Stromal cell of bone marrow (primary cell): ENCODE results near the gene PCA3.
A peak's percentile ranks its signal among the peaks of the same experiment; 100 is the strongest.
"Not testable (repeated sequence)": the region's sequence is repeated elsewhere in the genome, so short reads cannot be mapped to it uniquely, and the experiment has no call there.

Experiments used
- DNase-seq: peaks from one replicate; pipeline ENCODE4 v3.0.0-alpha.2; 2012; ENCODE audit warnings: low read depth

The PCA3 gene

GRCh38 chr9:76764138-76764537 lies at the start of gene PCA3:
Gene PCA3, plus strand, starts transcription at chr9:76764438.
- DNase-seq = no peak

- DNase-seq = peak; percentile 76
Observed at GRCh38 chr9:76716085-76716672, 48.1 kb upstream of the PCA3 start.

GRCh38 chr9:76717176-76717575 lies 47.1 kb upstream of the PCA3 start:
- no peak for DNase-seq

- peak; percentile 65 for DNase-seq
Observed at GRCh38 chr9:76717613-76718012, 46.6 kb upstream of the PCA3 start.

- DNase-seq = no peak
Observed at GRCh38 chr9:76718166-76718565, 46.1 kb upstream of the PCA3 start.

GRCh38 chr9:76720245-76720644 lies 44.0 kb upstream of the PCA3 start:
- DNase-seq = no peak

GRCh38 chr9:76725011-76725546 lies 39.2 kb upstream of the PCA3 start:
- no peak for DNase-seq

- DNase-seq = no peak
Observed at GRCh38 chr9:76725885-76726284, 38.4 kb upstream of the PCA3 start.

GRCh38 chr9:76729116-76729515 lies 35.1 kb upstream of the PCA3 start:
- DNase-seq = no peak

GRCh38 chr9:76729980-76730737 lies 34.1 kb upstream of the PCA3 start:
- no peak for DNase-seq

GRCh38 chr9:76730801-76731200 lies 33.4 kb upstream of the PCA3 start:
- no peak for DNase-seq

- DNase-seq = no peak
Observed at GRCh38 chr9:76732341-76732958, 31.8 kb upstream of the PCA3 start.

- DNase-seq = no peak
Observed at GRCh38 chr9:76733096-76733495, 31.1 kb upstream of the PCA3 start.

- no peak for DNase-seq
Observed at GRCh38 chr9:76734716-76735115, 29.5 kb upstream of the PCA3 start.

GRCh38 chr9:76737154-76737902 lies 26.9 kb upstream of the PCA3 start:
- no peak for DNase-seq

- DNase-seq = no peak
Observed at GRCh38 chr9:76738402-76738801, 25.8 kb upstream of the PCA3 start.

GRCh38 chr9:76741524-76741923 lies 22.7 kb upstream of the PCA3 start:
- DNase-seq = no peak

- not testable (repeated sequence) for DNase-seq
Observed at GRCh38 chr9:76742890-76743289, 21.3 kb upstream of the PCA3 start.

- no peak for DNase-seq
Observed at GRCh38 chr9:76743931-76744330, 20.3 kb upstream of the PCA3 start.

- DNase-seq = no peak
Observed at GRCh38 chr9:76744336-76744735, 19.9 kb upstream of the PCA3 start.

- no peak for DNase-seq
Observed at GRCh38 chr9:76751001-76751400, 13.2 kb upstream of the PCA3 start.

GRCh38 chr9:76756268-76756640 lies 8.0 kb upstream of the PCA3 start:
- no peak for DNase-seq
